Endothelial cell of umbilical vein (primary cell): ENCODE data around the gene SOX10. TPM values are rescaled to one million over a fixed set of nuclear protein-coding genes. Genes with fewer than 3 reads are reported as not detected.

Experiments
- BruUV-seq: library from RNA; stranded (reverse); fragments of 400-500 nt; replicated peaks from 2 replicates; lab custom pipeline; 2021; lab: Mats Ljungman, UMichigan
- CTCF ChIA-PET: fragments of 300-600, 350-600 bp; sonication (Branson Sonifier 250); formaldehyde crosslinking; loops from one replicate; lab custom pipeline; 2021; ENCODE audit warnings: antibody characterized with exemption, inconsistent platforms; lab: Charles Lee
- POLR2A ChIA-PET: fragments of 300-600, 350-600 bp; sonication (Branson Sonifier 250); formaldehyde crosslinking; loops from one replicate; lab custom pipeline; 2021; ENCODE audit warnings: antibody characterized with exemption, inconsistent platforms; lab: Charles Lee
- DNase-seq: peaks from one replicate; pipeline ENCODE4 v3.0.0-alpha.2; 2011; ENCODE audit warnings: low read depth, low spot score
- FAIRE-seq: peaks from 2 replicates; lab custom pipeline; 2011; peaks lifted over from hg19 to GRCh38; lab: Jason Lieb, UNC
- H2AFZ ChIP-seq: 2 replicates; pipeline ENCODE4 v1.6.0; 2012; ENCODE audit warnings: low read depth, low read length, control low read depth, inconsistent platforms
- H3K27ac ChIP-seq: 2 replicates; pipeline ENCODE4 v1.5.1; 2011; ENCODE audit warnings: low read depth, mild to moderate bottlenecking, control low read depth, low read length, moderate library complexity; ENCODE audit not compliant: insufficient read depth
- H3K27me3 ChIP-seq, 2 experiments: 2 replicates each; pipeline versions ENCODE4 v1.6.0 to v1.6.1; 2011; ENCODE audit warnings: low read length in 2 of 2, mixed read lengths in 1 of 2; ENCODE audit not compliant: control insufficient read depth in 2 of 2, insufficient read depth in 2 of 2
- H3K36me3 ChIP-seq, 2 experiments: 2 replicates in 1 of 2; 3 replicates in 1 of 2; pipeline ENCODE4 v1.5.1; 2011; ENCODE audit warnings: low read length in 2 of 2, mild to moderate bottlenecking in 1 of 2, moderate library complexity in 1 of 2; ENCODE audit not compliant: control insufficient read depth in 2 of 2, insufficient read depth in 2 of 2; ENCODE audit errors: extremely low read depth in 1 of 2
- H3K4me1 ChIP-seq: 3 replicates; pipeline ENCODE4 v1.5.1; 2011; ENCODE audit warnings: mild to moderate bottlenecking, low read length; ENCODE audit not compliant: control insufficient read depth, insufficient read depth; ENCODE audit errors: extremely low read depth
- H3K4me2 ChIP-seq: 2 replicates; pipeline ENCODE4 v1.6.1; 2011; ENCODE audit warnings: low read length, control low read depth, mixed read lengths; ENCODE audit not compliant: insufficient read depth
- H3K4me3 ChIP-seq, 3 experiments: fragments of 200-600 bp in 1 of 3; sonication (generic), shearing (Covaris generic) in 1 of 3; replicated peaks in 1 of 3; 2 replicates each; pipeline ENCODE4 v1.5.1; 2011 to 2016; ENCODE audit warnings: control low read depth in 3 of 3, low read length in 3 of 3, mild to moderate bottlenecking in 2 of 3, inconsistent platforms in 1 of 3, low read depth in 1 of 3, moderate library complexity in 1 of 3; ENCODE audit not compliant: insufficient read depth in 1 of 3
- H3K79me2 ChIP-seq: 2 replicates; pipeline ENCODE4 v1.6.0; 2012; ENCODE audit warnings: low read length, inconsistent platforms; ENCODE audit not compliant: control insufficient read depth, insufficient read depth
- H3K9ac ChIP-seq: replicated peaks from 2 replicates; pipeline ENCODE3; 2011; ENCODE audit warnings: low read length, control low read depth; ENCODE audit not compliant: insufficient read depth; ENCODE audit errors: extremely low read depth
- H3K9me1 ChIP-seq: replicated peaks from 3 replicates; pipeline ENCODE4 v1.6.0; 2011; ENCODE audit warnings: mild to moderate bottlenecking, low read length; ENCODE audit not compliant: control insufficient read depth, insufficient read depth; ENCODE audit errors: extremely low read depth
- H3K9me3 ChIP-seq: replicated peaks from 2 replicates; pipeline ENCODE4 v1.5.1; 2012; ENCODE audit warnings: low read length, inconsistent platforms; ENCODE audit not compliant: control insufficient read depth, insufficient read depth
- H4K20me1 ChIP-seq: replicated peaks from 2 replicates; pipeline ENCODE3; 2011; ENCODE audit warnings: mild to moderate bottlenecking, low read length; ENCODE audit not compliant: control insufficient read depth, insufficient read depth; ENCODE audit errors: extremely low read depth
- CTCF ChIP-seq, 2 donors: IDR thresholded peaks; 1 replicate in 1 of 2; 2 replicates in 1 of 2; pipeline ENCODE4 v1.5.1; 2011; ENCODE audit warnings: low read length in 2 of 2, mild to moderate bottlenecking in 2 of 2, moderate library complexity in 2 of 2, control low read depth in 1 of 2, inconsistent platforms in 1 of 2, low read depth in 1 of 2; ENCODE audit not compliant: insufficient read depth in 1 of 2; ENCODE audit errors: extremely low read depth in 1 of 2
- EZH2 ChIP-seq: IDR thresholded peaks from 2 replicates; pipeline ENCODE4 v1.6.1; 2012; ENCODE audit warnings: borderline replicate concordance, low read depth, mild to moderate bottlenecking, moderate library complexity, low read length, inconsistent platforms; ENCODE audit not compliant: severe bottlenecking
- FOS ChIP-seq: IDR thresholded peaks from 2 replicates; pipeline ENCODE4 v1.6.1; 2011; ENCODE audit warnings: mild to moderate bottlenecking, low read length, moderate library complexity, borderline replicate concordance; ENCODE audit not compliant: insufficient read depth
- GATA2 ChIP-seq: IDR thresholded peaks from 2 replicates; pipeline ENCODE4 v1.7.0; 2011; ENCODE audit warnings: low read depth, mild to moderate bottlenecking, moderate library complexity, mixed read lengths, low read length; ENCODE audit not compliant: insufficient read length, insufficient read depth
- JUN ChIP-seq: IDR thresholded peaks from 2 replicates; pipeline ENCODE4 v1.6.1; 2011; ENCODE audit warnings: borderline replicate concordance, low read depth; ENCODE audit not compliant: insufficient read length, insufficient read depth
- MYC ChIP-seq: IDR thresholded peaks from one replicate; pipeline ENCODE4 v1.6.1; 2011; ENCODE audit warnings: mild to moderate bottlenecking, low read depth, low read length
- POLR2A ChIP-seq: IDR thresholded peaks from 2 replicates; pipeline ENCODE4 v1.6.1; 2012; ENCODE audit warnings: low read depth, mild to moderate bottlenecking, control low read depth, low read length
- POLR2AphosphoS5 ChIP-seq: IDR thresholded peaks from 2 replicates; pipeline ENCODE4 v1.6.1; 2012; ENCODE audit warnings: low read depth, mild to moderate bottlenecking, control low read depth, low read length, moderate library complexity; ENCODE audit not compliant: insufficient read depth
- dilution Hi-C: fragments of 300-500 bp; cut with MboI; formaldehyde crosslinking; loops from one replicate; pipeline ENCODE4 v1.15.0; 2019; ENCODE audit warnings: low sequenced_read_pairs; ENCODE audit not compliant: extremely low pct_ligation_motif_present
- intact Hi-C: fragments of 100-400 bp; cut with micrococcal nuclease; formaldehyde crosslinking; loops from one replicate; pipeline ENCODE4 v1.10.0; 2022
- polyA plus RNA-seq, 4 experiments: library from polyadenylated mRNA; depleted of rRNA in 3 of 4; stranded (reverse) in 3 of 4; unstranded in 1 of 4; fragments of >200 nt; gene quantifications; 2 replicates each; pipeline versions ENCODE4 v1.2.1 to v1.2.3, GENCODE V29; 2011 to 2012; ENCODE audit warnings: missing spikeins in 1 of 4
- total RNA-seq: library from RNA; stranded (reverse); gene quantifications from 2 replicates; pipeline ENCODE4 v1.2.3, GENCODE V29; 2021
- TF ChIP-seq, protein P1 (sequence below): IDR thresholded peaks from 2 replicates; pipeline ENCODE4 v1.6.1; 2011; ENCODE audit not compliant: insufficient read depth, insufficient read length

Gene SOX10
- total and polyA plus RNA-seq, 2 donors (not counting 3 experiments of a cell fraction or from before 2014, with no cell fraction given), result not detected

- H3K36me3 ChIP-seq, result no peaks in the 10 kb centered on the region
- POLR2A ChIA-PET, result no interaction called here
- DNase-seq (no peak), FAIRE-seq (no peak)
- no peaks in the 10 kb centered on the region for H3K27me3 ChIP-seq
- no TSS peak for BruUV-seq
- peaks cover 3% of the 10 kb centered on the region for H3K4me1 ChIP-seq
- no peaks in the 10 kb centered on the region for H4K20me1 ChIP-seq
- CTCF ChIA-PET, result no interaction called here
- dilution Hi-C loops (no loop called here), intact Hi-C loops (no loop called here)
- no peak overlapping the region for H3K27ac ChIP-seq
- H3K9me3 ChIP-seq, result no peaks in the 10 kb centered on the region
- no peak overlapping the region for H3K4me3 ChIP-seq
- H3K9me1 ChIP-seq, result no peaks in the 10 kb centered on the region
- no peaks in the 10 kb centered on the region for H3K79me2 ChIP-seq
- no peak overlapping the region for H2AFZ ChIP-seq
- no peak overlapping the region for H3K9ac ChIP-seq
- TF ChIP-seq POLR2AphosphoS5 (no peak), EZH2 (no peak), CTCF (IDR thresholded peaks at IDR 0.05; ENCODE audit: extremely low read depth in 1 of 2, insufficient read depth in 1 of 2, low read depth in 1 of 2, low read length in 2 of 2) (no peak), JUN (no peak), FOS (no peak), MYC (no peak), GATA2 (no peak), POLR2A (no peak)
- TF ChIP-seq, protein P1, sequence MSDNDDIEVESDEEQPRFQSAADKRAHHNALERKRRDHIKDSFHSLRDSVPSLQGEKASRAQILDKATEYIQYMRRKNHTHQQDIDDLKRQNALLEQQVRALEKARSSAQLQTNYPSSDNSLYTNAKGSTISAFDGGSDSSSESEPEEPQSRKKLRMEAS, result no peak
- H3K4me2 ChIP-seq, result no peak overlapping the region
Observed at GRCh38 chr22:37998543-37998942, 14.2 kb upstream of the SOX10 start.
